H7 (cell line): ENCODE measurements around the gene PDE4B. TPM values are rescaled to one million over a fixed set of nuclear protein-coding genes. Genes with fewer than 3 reads are reported as not detected.

ENCODE experiments used
- DNase-seq: peaks from one replicate; pipeline ENCODE4 v3.0.0; 2012
- H3K27me3 ChIP-seq: 2 replicates; pipeline ENCODE4 v1.6.0; 2011; ENCODE audit warnings: mild to moderate bottlenecking, low read length; ENCODE audit not compliant: control insufficient read depth, insufficient read depth
- H3K36me3 ChIP-seq: replicated peaks from 2 replicates; pipeline ENCODE4 v1.5.1; 2011; ENCODE audit warnings: low read length; ENCODE audit not compliant: control insufficient read depth, insufficient read depth
- H3K4me3 ChIP-seq: 2 replicates; pipeline ENCODE4 v1.5.1; 2011; ENCODE audit warnings: low read depth, mild to moderate bottlenecking, control low read depth, low read length, moderate library complexity; ENCODE audit not compliant: insufficient read depth
- total RNA-seq: library from RNA; depleted of rRNA; stranded (reverse); fragments of >200 nt; shearing (Covaris generic); gene quantifications from 2 replicates; pipeline ENCODE4 v1.2.3, GENCODE V29; 2014

PDE4B gene
- total RNA-seq, 1 experiment from 2014 or later = 4.1 TPM

GRCh38 chr1:66208632-66209031 is 415.9 kb downstream of the PDE4B start:
- no peak for DNase-seq
- H3K36me3 ChIP-seq = no peaks in the 10 kb centered on the region

GRCh38 chr1:66210635-66211244 is 418.0 kb downstream of the PDE4B start:
- no peak overlapping the region for H3K4me3 ChIP-seq
- no peaks in the 10 kb centered on the region for H3K36me3 ChIP-seq
- no peaks in the 10 kb centered on the region for H3K27me3 ChIP-seq

More at GRCh38 chr1:66208632-66209031, 415.9 kb downstream of the PDE4B start:
- no peaks in the 10 kb centered on the region for H3K27me3 ChIP-seq
- no peak overlapping the region for H3K4me3 ChIP-seq

GRCh38 chr1:66211521-66211920 is 418.8 kb downstream of the PDE4B start:
- DNase-seq = no peak
- H3K27me3 ChIP-seq = no peaks in the 10 kb centered on the region
- H3K4me3 ChIP-seq = no peak overlapping the region
- H3K36me3 ChIP-seq = no peaks in the 10 kb centered on the region

More at GRCh38 chr1:66210635-66211244, 418.0 kb downstream of the PDE4B start:
- DNase-seq = no peak

- H3K27me3 ChIP-seq = no peaks in the 10 kb centered on the region
- H3K36me3 ChIP-seq = no peaks in the 10 kb centered on the region
- H3K4me3 ChIP-seq = no peak overlapping the region
- DNase-seq = no peak
These were observed 420.8 kb downstream of the PDE4B start for GRCh38 chr1:66213491-66213890.

- no peak for DNase-seq
- no peak overlapping the region for H3K4me3 ChIP-seq
These were observed 422.2 kb downstream of the PDE4B start for GRCh38 chr1:66214901-66215300.

GRCh38 chr1:66217021-66217420 is 424.3 kb downstream of the PDE4B start:
- Histone ChIP-seq H3K36me3 (no peaks in the 10 kb centered on the region), H3K4me3 (no peak overlapping the region), H3K27me3 (no peaks in the 10 kb centered on the region)
- no peak for DNase-seq

More at GRCh38 chr1:66214901-66215300, 422.2 kb downstream of the PDE4B start:
- no peaks in the 10 kb centered on the region for H3K36me3 ChIP-seq
- H3K27me3 ChIP-seq = no peaks in the 10 kb centered on the region

- no peaks in the 10 kb centered on the region for H3K36me3 ChIP-seq
- H3K4me3 ChIP-seq = no peak overlapping the region
- DNase-seq = no peak
- H3K27me3 ChIP-seq = no peaks in the 10 kb centered on the region
These were observed 424.9 kb downstream of the PDE4B start for GRCh38 chr1:66217561-66217960.

- Histone ChIP-seq H3K27me3 (no peaks in the 10 kb centered on the region), H3K36me3 (no peaks in the 10 kb centered on the region), H3K4me3 (no peak overlapping the region)
- DNase-seq = no peak
These were observed 427.8 kb downstream of the PDE4B start for GRCh38 chr1:66220477-66220876.

- no peak overlapping the region for H3K4me3 ChIP-seq
These were observed 431.0 kb downstream of the PDE4B start for GRCh38 chr1:66223681-66224080.

GRCh38 chr1:66226985-66227384 is 434.3 kb downstream of the PDE4B start:
- no peak overlapping the region for H3K4me3 ChIP-seq
- no peak for DNase-seq
- no peaks in the 10 kb centered on the region for H3K27me3 ChIP-seq
- H3K36me3 ChIP-seq = no peaks in the 10 kb centered on the region

More at GRCh38 chr1:66223681-66224080, 431.0 kb downstream of the PDE4B start:
- Histone ChIP-seq H3K27me3 (no peaks in the 10 kb centered on the region), H3K36me3 (no peaks in the 10 kb centered on the region)
- no peak for DNase-seq

GRCh38 chr1:66227966-66228365 is 435.3 kb downstream of the PDE4B start:
- DNase-seq = no peak
- Histone ChIP-seq H3K4me3 (no peak overlapping the region), H3K36me3 (no peaks in the 10 kb centered on the region), H3K27me3 (no peaks in the 10 kb centered on the region)

- Histone ChIP-seq H3K36me3 (no peaks in the 10 kb centered on the region), H3K4me3 (no peak overlapping the region), H3K27me3 (no peaks in the 10 kb centered on the region)
- DNase-seq = no peak
These were observed 438.5 kb downstream of the PDE4B start for GRCh38 chr1:66231217-66231616.

GRCh38 chr1:66231681-66232463 is 439.2 kb downstream of the PDE4B start:
- Histone ChIP-seq H3K27me3 (no peaks in the 10 kb centered on the region), H3K4me3 (no peak overlapping the region), H3K36me3 (no peaks in the 10 kb centered on the region)
- no peak for DNase-seq

GRCh38 chr1:66237042-66237441 is 444.3 kb downstream of the PDE4B start:
- no peaks in the 10 kb centered on the region for H3K27me3 ChIP-seq
- no peak for DNase-seq
- H3K4me3 ChIP-seq = no peak overlapping the region
- H3K36me3 ChIP-seq = no peaks in the 10 kb centered on the region

GRCh38 chr1:66237722-66238479 is 445.2 kb downstream of the PDE4B start:
- Histone ChIP-seq H3K27me3 (no peaks in the 10 kb centered on the region), H3K4me3 (no peak overlapping the region), H3K36me3 (no peaks in the 10 kb centered on the region)
- no peak for DNase-seq
